Ramos (cell line): ENCODE measurements around the gene P2RX1.

Source experiments
- in situ Hi-C: fragments of 300-500 bp; cut with MboI; formaldehyde crosslinking; loops from one replicate; pipeline ENCODE4 v1.14.3; 2022; ENCODE audit warnings: low sequenced_read_pairs; ENCODE audit not compliant: unreplicated experiment

Gene P2RX1

DNA sequence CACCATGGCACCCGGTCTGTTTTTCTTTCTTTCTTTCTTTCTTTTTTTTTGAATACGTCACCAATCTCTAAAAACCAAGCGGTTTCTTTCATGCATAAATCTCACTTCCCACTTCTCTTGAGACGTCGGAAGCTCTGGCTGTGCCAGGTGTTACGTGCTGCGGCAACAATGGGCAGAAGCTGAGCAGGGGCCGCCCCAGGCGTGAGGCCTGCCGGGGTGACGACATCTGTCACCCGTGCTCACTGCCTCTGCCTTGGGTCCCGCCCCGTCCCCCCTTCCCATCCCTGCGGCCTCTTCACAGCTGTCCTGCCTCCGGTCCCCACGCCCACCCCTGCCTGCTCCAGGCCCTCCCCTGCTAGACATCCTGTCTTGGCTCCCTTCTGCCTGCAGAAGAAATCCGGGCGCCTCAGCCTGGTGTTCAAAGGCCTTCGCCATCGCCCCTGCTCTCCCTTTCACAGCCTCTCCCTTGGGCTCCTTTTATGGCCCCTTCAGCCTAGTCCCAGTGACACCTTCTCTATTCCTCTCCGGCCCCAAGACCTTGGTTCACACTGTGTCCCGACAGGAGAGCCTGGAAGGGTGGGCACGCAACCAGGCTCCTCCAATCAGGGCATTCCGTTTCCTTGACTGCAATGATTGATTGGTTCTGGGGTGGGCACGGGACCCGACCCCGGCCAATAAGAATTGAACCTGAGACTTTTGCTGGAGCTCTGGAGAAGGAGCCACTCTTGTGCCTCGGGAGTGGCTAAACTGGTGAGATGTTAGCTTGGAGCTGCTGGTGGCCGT is 4.8 kb downstream of the P2RX1 start:
- in situ Hi-C loops, result loop anchor here (5.0 kb wide), 1 partner anchor 96 kb away; no protein-coding TSS in a partner anchor

DNA sequence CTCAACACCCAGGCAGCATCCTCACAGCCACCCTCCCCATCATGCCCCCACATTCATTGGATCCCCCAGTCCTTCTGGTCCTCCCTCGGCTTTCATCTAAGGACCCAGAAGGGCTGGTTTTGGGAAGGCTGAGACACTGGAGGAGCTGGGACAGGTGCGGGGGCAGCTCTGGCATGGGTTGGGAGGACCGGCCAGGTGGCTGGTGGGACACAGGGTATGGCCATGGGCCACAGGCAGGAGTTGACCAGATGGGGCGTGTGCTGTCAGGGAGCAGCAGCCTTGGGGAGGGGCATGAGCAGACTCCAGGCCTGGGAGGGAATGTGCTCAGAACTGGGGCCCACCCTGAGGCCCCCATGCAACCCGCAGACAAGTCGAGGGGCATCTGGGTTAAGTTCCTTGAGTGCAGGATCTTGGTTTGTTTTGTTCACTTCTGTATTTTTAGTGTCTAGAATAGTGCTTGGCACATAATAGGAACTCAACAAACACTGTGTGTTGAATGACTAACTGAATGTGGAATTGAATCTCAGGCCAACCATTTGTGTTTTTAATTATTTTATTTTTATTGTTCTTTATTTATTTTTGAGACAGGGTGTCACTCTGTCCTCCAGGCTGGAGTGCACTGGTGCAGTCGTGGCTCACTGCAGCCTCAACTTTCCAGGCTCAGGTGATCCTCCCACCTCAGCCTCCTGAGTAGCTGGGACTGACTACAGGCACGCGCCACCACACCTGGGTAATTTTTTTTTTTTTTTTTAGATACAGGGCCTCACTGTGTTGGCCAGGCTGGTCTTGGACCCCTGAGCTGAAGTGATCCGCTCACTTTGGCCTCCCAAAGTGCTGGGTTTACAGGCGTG is 5.6 kb downstream of the P2RX1 start:
- in situ Hi-C loops, result loop anchor here (5.0 kb wide), 1 partner anchor 97 kb away; no protein-coding TSS in a partner anchor

DNA sequence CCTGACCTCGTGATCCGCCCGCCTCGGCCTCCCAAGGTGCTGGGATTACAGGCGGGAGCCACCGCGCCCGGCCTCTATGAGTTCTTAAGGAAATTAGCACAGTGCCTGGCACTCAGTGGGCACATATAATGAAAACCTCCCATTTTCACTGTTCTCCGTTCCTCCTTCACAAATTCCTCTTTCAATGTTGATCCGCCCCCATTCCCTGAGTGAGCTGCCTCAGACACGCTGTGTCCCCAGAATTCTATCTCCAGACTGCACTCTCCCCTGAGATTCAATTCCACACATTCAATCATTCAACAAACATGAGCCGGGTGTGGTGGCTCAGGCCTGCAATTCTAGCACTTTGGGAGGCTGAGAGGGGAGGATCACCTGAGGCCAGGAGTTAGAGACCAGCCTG is 7.0 kb downstream of the P2RX1 start:
- in situ Hi-C loops, result no loop called here

GRCh38 chr17:3907483-3908216 is 8.6 kb downstream of the P2RX1 start:
- in situ Hi-C loops, result no loop called here

GRCh38 chr17:3906881-3907280 is 9.4 kb downstream of the P2RX1 start:
- in situ Hi-C loops, result no loop called here

GRCh38 chr17:3905017-3905520 is 11.2 kb downstream of the P2RX1 start:
- in situ Hi-C loops, result no loop called here

- in situ Hi-C loops, result no loop called here
Observed at GRCh38 chr17:3904501-3904900, 11.8 kb downstream of the P2RX1 start.

DNA sequence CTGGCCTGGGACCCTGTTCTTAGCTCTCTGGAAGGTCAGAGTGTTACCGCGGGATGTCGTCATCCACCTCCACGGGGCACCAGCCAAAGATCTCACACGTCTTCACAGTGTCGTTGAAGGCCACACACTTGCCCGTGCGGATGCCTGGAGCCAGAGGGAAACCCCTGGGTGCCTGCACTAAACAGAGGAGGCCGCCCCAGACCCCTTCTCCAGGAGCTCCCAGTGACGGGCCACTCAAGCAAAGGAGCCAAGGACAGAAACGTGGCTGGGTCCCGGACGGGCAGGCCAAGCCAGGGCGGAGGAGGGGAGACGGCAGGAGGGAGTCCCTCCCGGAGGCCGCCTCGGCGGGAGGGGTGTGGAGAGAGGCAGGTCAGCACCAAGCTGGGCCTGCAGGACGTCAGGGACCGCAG is 12.4 kb downstream of the P2RX1 start:
- in situ Hi-C loops, result no loop called here

DNA sequence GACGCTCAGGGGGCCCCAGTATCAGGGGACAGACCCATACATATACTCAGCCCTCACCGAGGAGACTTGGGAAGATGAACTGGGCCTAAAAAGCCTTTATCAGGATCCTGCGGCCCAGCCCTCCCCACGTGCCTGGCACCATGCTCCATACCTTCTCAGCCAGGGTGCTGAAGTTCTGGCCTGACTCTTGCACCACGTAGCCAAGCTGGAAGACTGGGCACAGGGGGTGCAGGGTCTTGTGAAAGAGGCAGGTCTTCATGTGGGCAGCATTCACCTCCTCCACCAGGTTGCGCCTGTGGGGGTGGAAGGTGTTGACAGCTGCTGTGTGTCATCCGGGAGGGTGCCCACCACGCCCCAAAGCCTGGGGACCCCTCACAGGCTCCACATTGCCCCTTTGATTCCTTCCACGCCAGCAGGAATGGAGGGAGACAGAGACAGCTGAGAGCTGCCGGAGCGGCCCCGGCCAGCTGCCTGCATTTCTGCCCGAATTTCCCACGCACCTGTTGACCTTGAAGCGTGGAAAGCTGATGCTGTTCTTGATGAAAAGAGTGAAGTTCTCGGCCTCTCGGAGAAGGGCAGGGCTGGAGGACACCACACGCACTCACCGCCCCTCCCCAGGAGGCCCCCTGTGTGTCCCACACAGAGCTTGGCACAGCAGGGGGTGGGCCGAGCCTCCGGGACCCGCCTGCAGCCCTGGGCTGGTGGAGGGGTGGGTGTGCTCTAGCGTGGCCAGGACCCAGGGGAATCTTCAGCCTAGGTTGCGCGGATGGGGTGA is 13.0 kb downstream of the P2RX1 start:
- in situ Hi-C loops, result no loop called here

DNA sequence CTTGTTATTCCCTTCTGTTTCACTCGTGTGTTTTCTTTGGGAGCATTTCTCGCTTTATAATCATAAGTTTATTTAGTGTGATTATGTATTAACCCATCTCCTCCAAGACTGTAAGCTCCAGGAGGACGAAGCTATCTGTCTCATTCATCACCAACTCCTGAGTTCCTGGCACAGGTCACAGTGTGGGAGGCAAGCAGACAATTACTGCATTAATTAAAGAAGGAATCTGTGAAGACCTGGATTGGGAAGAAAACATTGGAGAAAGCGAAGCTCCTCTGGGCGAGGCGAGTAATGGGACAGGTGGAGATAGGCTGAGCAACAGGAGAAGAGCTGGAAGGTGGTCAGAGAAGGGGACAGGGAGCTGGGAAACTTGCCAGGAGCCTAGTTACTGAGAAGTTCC is 15.6 kb downstream of the P2RX1 start:
- in situ Hi-C loops, result no loop called here

- in situ Hi-C loops, result no loop called here
Observed at GRCh38 chr17:3897731-3898130, 18.5 kb downstream of the P2RX1 start.

- in situ Hi-C loops, result no loop called here
Observed at GRCh38 chr17:3896968-3897235, 19.4 kb downstream of the P2RX1 start.

DNA sequence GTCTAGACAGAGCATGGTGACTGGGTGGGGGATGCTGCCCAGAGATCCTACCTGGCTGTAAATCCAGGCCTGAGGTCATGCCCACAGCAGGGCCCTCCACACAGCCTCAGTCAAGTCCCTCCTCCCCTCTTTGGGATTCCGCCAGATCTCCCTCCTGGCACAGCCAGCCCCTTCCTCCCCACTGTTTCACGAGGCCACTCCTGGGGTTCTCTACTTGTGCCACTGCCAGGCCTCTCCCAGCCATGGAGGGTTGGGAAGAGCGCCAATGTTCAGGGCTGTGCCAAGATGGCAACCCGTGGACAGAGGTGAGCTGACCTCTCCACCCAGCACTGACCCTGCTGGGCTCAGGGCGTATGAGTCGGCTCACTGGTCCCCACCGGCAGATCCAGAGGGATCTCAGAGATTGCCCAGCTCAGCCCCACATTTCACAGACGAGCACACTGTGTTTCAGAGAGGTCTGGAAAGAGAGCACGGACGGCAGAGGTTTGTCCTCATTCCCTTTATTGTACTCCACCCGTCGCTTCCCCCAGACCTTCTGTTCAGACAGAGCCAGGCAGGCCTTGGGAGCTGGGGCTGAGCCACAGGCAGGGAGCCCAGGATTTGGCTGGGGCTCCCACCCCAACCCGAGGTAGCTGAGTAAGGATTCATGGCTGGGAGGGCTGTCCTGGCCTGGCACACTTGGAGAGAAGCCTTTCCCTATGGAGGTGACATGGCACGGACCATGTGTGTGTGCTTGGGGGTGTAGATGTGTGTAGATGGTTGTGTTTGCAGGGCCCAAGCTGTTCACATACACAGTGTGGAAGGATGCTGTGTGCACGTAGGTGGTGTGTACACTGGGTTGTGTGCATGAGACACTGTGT is 19.9 kb downstream of the P2RX1 start:
- in situ Hi-C loops, result no loop called here

DNA sequence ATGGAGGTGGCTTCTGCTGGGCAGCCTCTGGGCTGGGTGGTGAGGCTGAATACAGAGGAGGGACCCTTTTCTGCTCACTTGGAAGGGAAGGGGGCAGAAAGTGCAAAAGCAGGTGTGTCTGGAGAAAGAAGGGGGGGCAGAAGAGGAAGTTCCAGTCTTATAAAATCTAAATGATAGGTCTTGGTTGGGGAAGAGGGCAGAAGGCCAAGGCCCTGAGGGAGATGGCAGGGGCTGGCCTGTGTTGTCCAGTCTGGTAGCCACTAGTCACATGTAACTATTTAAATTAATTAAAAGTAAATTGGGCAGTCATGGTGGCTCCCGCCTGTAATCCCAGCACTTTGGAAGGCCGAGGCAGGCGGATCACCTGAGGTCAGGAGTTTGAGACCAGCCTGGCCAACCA is 20.9 kb downstream of the P2RX1 start:
- in situ Hi-C loops, result no loop called here

- in situ Hi-C loops, result no loop called here
Observed at GRCh38 chr17:3894911-3895343, 21.3 kb downstream of the P2RX1 start.

- in situ Hi-C loops, result no loop called here
Observed at GRCh38 chr17:3894188-3894587, 22.1 kb downstream of the P2RX1 start.

DNA sequence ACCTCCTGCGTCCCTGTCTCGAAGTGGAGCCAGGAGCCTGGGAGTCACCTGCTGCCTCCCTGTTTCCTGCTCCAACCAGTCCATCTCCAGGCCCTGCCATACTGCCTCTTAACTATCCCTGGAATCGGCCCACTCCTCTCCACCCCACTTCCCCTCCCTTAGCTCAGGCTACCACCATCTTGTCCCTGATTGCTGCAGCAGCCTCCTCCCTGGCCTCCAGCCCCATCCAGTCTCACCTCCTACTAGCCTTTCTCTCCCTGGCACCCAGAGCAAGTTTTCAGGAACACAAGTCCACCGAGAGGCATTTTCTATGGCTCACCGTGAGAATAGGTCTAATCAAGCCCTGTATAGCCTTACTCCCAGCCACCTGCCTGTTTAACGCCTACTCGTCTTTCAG is 22.5 kb downstream of the P2RX1 start:
- in situ Hi-C loops, result no loop called here

DNA sequence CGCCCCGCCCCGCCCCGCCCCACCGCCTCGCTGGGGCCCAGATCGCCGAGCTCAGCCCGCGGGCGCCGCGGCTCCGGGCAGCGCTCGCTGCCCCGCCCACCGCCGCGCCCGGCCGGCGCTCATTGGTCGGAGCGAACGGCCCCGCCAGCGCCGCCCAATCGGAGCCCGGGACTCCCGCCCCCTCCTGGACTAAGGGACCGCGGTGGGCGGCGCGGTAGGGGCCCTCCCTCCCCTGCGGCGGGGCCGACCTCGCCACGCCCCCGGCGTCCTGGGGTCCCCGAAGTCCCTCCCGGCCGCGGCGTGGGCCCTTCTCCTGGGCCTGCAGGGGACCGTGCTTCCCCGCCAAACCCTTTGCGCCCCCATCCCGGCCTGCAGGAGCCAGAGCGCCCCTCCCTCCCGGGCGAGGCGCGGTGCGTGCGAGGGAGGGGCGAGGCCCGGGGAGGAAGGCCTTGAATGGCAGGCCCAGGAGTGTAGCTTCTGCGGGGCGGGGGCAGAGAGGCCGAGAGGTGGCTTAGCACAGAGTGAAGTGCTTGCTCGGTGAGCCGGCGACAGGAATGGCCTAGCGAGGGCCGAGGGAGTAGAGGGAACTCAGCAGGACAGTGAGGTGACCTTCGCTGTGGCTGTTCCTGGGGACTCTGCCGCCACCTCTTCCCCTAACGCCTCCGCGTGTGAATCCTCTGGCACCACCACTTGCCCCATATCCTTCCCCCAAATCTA is 23.1 kb downstream of the P2RX1 start, which contains the start of gene CAMKK1:
Gene CAMKK1 (minus strand): TSS at position 51 of the 717 bp plus-strand sequence. CDS start 7,366 bp downstream, outside the sequence.
- in situ Hi-C loops, result no loop called here
